HG03575 (cell line): Measurements from ENCODE around the gene SMYD2.

Source experiments
- ATAC-seq: cut with Tn5 transposase; IDR thresholded peaks from one replicate; pipeline ENCODE4 v1.9.1; 2021; ENCODE audit not compliant: unreplicated experiment, insufficient number of reproducible peaks, low FRiP score; ENCODE audit errors: extremely low read depth

SMYD2 gene

DNA sequence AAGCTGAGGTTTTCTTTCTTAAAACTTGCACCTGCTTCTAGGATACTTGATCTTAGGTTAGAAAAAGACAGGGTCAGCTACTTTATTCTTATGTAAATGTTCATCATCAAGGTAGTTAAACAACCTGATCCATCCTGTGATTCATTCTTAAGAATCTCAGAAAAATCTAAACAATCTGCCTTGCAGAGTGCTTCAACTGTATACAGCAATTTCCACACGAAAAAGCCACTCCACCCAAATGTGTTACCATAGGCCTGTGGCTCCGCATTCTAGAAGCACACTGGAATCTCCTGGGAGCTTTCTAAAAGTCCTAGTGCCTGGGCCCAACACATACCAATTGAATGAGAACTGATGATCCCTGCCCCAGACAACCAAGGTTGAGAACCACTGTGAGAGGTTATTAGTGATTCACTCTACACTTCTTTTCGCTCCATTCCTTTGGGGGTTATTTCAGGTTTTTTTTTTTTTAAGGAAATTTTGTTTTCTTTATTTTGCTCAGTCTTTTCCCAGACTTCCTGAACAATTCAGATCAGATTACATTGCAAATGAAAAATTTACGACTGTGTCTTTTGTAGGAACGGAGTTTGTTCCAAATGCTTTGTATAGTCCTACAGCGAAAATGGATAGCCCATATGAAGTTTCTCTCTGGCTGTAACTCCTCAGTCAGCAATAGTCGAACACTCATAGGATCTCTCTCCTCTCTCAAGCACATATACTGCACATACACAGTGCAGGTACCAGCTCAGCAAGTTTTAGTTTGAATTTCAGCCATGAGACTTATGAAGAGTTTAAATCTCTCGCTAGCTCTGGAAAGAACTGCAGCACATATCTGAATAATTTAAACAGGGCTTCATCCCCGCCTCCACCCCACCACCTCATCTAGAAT, 16.1 kb downstream of the SMYD2 start:
- no peak for ATAC-seq

DNA sequence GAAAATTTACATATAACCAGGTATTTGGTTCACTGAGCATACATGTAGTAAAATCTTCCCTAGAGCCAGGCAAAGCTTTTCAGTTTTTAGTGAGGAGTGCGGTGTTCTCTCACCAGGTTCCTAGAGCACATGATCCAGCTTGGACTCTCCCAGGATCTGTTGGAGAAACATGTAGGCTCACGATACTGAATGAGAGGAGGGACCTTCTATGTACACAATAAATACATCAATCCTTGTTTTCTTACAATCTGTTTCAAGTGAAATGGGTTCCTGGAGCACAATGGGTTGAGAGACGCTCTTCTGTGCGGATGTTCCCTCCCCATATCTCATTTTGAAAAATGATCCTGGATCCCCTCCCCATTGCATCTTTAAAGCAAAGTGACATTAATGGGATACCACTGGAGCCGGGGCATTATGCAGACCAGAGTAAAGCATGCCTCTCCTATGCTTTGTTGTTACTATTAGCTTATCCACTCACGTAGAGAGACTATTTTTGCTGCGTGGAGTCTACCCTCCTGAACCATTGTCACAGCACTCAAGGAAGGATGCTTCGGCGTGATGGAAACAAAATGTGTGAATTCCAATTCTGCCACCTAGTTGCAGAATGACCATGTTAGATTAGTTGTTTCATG, 19.3 kb downstream of the SMYD2 start:
- no peak for ATAC-seq

DNA sequence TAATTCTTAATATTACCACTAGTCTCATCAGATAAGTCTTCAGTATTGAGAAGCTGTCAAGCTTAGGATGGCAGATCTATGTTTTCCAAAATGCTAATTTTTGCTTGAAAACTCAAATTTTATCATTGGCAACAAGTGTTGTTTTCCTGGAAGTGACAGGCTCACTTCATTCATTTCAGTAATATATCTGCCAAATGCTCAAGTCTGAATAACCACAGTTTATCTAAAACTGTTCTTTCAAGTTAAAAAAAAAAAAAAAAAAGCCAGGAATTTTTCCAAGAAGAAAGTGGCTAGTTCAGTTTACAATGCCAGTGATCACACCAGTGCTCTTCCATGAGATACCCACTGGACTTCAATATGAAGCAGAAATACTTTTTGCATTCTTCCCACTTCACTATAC, 20.6 kb downstream of the SMYD2 start:
- no peak for ATAC-seq

DNA sequence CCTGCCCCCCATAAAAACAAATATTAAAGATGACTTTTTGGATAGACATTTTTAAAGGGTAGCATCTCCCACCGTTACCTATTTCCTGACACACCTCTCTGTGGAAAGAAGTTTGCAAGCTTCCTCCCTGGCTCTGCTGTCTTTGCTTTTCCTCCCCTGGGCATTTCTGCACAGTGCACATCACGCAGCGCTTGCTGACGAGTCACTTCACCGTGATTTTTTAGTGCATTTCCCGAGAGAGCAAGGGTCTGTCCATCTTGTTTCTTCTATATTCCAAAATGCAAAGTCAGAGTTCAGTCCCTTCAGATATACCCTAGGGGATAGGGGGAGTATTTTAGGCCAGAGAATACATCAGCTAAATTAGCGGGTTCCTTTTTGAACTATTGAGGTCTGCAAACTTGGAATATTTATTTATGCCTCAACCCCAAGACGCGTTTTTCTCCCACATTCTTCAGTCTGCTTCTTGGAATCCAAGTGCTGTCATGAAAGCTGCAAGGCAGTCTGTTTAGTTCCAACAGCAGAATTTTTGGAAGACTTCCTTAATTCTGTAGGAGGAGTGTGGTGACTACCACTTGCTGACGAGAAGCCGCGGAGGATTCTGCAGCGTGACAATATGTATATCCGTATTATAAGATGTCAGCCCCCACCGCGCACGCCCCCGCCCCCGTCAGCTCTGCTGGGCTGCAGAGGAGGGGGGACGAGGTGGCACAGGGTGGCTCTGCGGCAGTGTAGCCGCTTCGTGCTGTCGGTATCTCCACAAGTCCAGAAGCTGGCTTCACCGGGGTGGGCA, 22.4 kb downstream of the SMYD2 start:
- no peak for ATAC-seq

DNA sequence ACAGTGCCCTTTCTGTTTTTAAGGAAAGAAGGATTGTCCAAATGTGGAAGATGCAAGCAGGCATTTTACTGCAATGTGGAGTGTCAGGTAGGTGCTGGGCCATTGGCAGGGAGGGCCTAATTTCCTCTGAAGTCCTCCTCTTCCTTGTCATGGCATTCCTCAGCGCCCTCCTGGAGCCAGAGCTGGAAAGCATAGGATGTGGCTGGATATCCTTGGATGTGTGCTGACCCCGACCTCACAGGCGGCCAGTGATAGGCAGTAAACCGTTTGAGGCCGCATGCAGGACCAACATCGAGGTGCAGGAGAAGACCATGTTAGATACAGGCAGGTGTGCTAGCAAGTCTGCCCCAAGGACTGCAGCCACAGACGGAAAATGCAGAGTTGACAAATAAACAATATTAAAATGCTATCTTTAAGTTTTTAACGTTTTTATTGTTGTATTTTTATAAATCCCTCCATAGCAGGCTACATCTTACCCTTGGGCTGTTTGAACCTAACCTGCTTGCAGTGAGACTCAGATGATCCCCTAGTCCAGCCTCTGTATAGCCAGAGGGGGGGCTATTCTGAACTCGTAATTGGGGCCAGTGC, 24.3 kb downstream of the SMYD2 start:
- no peak for ATAC-seq

DNA sequence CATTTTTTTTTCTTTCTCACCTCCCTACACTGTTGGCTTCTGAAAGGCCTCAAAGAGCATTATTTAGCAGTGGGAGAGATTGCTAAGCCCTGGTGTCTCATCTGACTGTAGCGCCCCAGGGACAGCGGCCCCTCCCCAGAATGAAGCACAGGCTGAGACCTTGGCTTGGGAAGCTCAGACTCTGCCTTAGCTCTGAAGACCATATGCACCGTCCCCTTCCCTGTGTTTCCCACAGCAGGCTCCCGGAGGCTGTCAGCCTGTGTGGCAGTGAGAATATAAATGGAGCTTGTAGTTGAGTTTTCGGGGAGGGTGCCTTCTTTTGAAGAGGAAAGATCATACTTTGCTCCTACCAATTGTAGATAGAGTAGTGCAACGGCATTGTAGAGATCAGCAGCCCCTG, 25.3 kb downstream of the SMYD2 start:
- no peak for ATAC-seq

DNA sequence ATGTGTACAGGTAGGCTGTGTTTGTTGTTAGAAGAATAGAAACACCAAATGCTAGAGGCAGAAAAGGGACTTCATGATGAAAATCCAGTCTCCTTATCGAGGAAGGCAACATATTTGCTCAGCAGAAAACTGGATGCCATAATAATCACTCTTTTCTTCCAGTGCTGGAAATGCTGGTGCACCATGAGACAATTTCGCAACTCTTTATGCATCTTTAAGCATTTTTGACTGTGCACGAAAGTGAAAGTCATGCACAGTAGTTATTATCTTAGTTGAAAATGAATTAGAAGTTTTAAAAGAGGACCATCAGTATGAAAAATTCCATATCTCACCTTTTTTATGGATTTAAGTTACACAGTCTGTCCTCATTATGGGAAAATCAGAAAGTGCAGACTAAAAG, 29.1 kb downstream of the SMYD2 start:
- peak; percentile 66 for ATAC-seq

DNA sequence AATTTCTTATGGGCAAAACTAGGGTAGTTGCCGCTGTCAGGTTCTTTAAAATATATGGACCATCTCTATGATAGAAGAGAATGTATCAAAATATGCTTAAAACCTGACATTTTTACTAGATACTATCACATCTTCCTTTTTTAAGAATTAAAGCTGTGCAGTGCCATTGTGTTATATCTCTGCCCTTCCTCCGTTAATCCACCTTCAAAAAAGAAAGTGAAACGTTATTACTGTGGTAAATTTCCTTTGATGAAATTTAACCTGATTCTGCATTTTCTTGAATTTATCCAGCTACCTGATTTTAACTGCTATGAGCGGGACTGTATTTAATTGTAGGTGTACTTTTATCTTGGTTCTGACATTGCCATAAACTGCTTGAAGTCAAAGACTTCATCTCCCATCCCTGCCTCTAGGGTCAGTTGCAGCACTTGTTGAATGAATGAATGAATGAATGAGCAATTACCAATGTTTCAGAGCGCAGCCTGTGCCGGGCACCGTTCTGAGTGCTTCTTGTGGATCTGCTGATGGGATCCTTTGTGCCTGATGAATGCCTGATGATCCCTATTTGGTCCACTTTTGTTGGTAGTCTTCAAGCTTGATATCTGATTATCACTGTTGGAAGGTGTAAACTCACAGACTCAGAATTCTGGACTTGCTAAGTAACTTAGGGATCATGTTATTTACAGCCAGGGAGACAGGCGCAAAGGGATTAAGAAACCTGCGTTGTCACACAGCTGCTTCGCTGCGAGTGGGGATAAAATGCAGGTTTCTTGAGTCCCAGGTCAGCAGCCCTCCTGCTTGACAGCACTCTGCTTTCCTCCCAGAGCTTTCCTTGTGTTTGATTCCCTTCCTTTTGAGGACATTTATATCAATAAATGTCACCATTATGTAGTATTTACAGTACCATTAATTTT, 30.1 kb downstream of the SMYD2 start:
- ATAC-seq: no peak

DNA sequence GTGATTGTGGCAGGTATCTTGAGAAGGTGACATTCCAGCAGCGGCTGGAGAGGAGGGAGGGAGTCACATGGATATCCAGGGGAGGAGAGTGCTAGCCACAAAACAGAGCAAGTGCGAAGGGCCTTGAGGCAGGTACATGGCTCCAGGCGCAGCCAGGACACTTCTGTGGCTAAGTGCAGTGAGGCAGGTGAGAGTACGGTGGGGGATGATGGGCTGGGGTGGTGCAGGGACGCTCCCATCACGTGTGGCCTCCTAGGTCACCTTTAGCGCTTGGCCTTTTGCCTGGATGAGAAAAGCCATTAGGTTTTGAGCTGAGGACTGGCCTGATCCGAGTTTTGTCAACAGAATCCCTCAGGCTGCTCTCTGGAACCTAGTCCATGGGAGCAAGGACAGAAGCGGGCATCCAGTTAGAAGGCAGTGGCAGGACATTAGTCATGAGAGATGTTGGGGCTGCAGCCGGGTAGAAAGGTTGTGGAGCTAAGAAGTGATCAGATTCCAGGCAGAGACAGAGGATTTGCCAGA, 31.6 kb downstream of the SMYD2 start:
- ATAC-seq: no peak

DNA sequence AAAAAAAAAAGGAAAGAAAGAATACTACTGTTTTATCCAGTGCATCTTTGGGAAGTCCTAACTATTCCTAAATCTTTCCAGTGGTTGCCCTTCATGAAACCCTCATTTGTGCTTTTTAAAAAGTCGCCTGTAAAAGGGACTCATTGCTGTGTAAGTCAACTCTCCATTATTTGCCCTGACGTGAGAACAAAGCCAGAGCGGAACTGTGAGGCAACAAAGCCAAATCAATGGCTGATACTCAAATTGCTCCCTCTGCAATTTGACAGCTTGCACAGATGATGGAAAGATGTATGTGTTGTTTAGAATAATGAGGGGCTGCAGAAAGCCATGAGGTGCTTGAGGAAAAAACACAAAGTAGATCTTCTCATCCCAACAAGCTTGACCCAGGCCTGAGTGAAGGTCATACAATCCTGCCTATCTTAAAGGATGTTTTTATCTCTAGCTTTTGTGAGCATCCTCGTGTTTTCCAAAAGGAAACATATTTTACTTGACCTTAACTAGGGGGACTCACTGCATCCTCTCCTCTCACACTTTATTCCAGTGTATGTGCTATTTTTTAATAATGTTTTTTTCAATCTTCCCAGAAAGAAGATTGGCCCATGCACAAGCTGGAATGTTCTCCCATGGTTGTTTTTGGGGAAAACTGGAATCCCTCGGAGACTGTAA, 33.4 kb downstream of the SMYD2 start:
- no peak for ATAC-seq

DNA sequence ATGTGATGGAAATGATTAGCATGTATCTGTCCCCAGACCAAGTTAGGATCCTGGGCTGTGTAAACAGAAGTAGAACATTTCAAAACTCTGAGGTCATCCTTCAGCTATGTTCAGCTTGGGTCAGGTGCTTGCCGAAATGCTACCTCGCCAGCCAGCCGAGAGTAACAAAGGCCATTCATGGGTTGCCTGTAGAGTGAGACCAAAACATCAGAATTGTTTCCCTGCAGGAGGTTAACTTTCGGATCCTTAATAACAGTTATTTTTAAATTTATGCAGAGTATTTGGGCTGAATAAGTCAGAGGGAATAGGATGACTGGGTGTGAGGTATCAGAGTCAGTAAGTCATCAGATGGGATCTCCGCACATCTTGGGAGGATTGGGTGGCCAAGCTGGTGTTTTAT, 35.6 kb downstream of the SMYD2 start:
- no peak for ATAC-seq

DNA sequence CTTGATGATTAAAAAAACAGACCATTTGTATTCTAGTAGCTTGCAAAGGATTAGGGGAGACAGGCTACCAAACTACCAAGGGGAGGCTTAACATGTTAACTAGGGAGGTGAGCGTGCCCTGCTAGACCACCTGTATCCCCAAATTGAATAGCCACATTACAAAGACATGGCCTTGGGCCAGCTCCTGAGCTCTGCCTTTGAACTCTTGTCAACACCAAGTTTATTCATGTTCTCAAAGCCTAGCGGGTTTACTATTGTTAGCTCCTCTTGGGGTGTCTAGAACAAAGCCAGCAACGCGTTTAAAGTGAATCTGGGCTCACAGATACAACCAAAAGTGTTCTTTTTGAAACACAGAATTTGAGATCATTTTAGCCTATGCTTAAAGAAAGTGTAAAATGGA, 36.3 kb downstream of the SMYD2 start:
- ATAC-seq: no peak

DNA sequence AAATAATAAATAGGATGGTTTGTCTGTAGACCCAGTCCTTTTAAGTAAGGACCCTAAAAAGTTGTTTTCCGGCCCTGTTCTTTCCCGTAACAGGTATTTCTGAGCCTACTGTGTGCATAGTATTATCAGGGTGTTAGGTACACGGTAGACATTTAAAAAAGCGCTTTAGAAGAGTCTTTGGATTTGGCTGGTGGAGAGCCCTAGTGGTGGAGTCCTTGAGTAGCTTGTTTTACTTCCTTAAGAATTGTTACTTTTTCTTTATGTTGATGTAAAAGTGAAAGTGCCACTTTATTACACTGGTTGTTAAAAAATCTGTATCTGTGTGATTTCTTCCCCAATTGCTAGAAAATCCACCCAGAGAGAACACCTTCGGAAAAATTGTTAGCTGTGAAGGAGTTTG, 36.8 kb downstream of the SMYD2 start:
- ATAC-seq: no peak

DNA sequence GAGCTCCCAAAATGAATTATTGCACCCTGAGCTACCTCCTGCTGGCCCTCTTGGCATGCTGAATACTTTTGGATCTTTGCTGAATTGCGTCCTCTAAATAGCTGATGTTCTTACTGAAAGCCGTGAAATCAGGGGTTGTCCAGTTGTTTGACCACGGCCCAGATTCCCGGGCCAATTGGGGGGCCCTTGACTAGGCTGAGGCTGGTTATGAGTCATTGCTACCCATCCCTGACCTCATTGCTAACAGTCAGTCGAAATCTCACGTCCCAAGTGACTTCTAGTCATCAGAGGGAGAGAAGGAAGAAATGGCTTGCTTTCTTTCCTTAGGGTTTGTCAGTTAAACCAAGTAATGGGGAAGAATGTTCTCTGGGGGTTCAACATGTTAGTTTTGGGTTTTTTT, 37.4 kb downstream of the SMYD2 start:
- no peak for ATAC-seq

DNA sequence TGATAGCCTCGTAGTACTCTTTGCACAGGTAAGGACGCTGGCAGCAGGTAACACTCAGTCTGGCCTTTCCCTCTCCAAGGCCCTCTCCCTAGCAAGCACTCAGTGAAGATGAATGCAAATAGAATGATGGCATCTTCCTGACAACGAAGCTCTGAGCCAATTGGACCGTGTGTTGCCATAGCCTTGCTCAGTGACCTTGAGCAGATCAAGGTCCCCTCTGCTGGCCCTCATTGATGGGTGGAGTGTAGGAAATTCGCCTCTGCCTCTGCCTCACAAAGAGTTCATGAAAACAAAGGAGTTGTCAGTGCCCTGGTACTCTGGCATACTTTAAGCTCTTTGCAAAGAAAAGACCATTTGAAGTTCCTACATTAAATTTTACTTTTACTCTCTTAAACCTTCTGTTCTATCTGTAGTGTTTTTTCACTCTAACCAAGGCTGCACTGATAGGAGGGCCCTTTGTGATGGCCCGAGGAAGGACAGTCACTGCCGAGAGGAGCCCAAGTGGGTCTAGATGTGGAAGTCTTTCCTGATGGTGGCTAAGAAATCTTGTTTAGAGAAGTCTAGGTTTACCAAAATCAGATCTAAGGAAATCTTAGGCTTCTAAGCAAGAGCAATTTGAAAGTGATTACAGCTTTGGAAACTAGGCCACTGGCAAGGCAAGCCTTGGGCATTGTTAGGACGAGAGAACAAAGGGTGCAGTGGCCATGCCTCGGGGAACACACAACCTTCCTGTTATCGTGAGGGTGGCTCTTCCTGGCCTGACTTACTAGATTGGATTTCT, 38.2 kb downstream of the SMYD2 start:
- ATAC-seq: no peak

DNA sequence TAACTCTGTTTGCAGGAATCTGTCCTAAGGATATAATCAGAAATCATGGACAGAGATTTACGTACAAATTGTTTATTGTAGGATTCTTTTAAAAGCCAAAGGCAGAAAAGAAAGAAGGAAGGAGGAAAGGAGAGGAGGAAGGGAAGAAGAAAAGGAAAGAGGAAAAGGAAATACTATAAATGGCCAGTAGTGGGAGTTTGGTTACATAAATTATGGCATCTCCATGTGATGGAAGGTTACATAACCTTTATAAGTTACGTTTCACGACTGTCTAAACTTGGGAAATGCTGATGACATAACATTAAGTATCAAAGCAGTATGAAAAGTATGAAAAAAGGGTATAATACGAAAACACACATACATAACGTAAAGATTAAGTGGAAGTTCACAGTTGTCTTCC, 39.0 kb downstream of the SMYD2 start:
- ATAC-seq: no peak
